ENCODE data around the gene DNAJC17.

DNAJC17 gene

DNA sequence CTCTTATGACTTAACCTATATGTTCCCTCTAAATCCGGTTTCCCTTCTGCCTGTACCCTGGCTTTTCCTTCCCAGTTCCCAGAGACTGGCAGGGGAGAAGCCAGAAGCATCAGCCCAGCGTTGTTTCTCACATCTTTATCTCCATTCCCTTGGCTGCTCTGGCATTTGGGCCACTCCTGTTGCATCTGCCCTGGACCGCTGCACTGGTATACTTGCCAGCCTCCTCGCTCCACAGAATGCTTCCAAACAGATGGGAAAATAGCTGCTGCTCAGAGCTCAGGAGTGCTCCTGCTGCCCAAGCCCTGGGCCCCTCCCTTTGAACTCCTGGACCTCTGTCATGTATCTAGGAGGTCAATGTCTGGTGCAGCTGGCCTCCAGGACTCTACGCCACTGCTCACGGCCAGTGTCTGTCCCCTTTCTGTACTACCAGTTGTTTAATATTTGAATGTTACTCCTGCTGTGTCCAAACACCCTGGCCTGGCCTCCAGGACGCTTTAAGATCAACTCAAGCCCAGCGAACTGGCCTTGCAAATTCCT lies 43.4 kb upstream of the DNAJC17 start:
- no peak for DNase-seq (ENCODE audit: extremely low read depth, low read depth)
- TF ChIP-seq, protein P1, sequence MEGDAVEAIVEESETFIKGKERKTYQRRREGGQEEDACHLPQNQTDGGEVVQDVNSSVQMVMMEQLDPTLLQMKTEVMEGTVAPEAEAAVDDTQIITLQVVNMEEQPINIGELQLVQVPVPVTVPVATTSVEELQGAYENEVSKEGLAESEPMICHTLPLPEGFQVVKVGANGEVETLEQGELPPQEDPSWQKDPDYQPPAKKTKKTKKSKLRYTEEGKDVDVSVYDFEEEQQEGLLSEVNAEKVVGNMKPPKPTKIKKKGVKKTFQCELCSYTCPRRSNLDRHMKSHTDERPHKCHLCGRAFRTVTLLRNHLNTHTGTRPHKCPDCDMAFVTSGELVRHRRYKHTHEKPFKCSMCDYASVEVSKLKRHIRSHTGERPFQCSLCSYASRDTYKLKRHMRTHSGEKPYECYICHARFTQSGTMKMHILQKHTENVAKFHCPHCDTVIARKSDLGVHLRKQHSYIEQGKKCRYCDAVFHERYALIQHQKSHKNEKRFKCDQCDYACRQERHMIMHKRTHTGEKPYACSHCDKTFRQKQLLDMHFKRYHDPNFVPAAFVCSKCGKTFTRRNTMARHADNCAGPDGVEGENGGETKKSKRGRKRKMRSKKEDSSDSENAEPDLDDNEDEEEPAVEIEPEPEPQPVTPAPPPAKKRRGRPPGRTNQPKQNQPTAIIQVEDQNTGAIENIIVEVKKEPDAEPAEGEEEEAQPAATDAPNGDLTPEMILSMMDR (IDR thresholded peaks at IDR 0.05; ENCODE audit: low read depth, low read length), result no peak

DNA sequence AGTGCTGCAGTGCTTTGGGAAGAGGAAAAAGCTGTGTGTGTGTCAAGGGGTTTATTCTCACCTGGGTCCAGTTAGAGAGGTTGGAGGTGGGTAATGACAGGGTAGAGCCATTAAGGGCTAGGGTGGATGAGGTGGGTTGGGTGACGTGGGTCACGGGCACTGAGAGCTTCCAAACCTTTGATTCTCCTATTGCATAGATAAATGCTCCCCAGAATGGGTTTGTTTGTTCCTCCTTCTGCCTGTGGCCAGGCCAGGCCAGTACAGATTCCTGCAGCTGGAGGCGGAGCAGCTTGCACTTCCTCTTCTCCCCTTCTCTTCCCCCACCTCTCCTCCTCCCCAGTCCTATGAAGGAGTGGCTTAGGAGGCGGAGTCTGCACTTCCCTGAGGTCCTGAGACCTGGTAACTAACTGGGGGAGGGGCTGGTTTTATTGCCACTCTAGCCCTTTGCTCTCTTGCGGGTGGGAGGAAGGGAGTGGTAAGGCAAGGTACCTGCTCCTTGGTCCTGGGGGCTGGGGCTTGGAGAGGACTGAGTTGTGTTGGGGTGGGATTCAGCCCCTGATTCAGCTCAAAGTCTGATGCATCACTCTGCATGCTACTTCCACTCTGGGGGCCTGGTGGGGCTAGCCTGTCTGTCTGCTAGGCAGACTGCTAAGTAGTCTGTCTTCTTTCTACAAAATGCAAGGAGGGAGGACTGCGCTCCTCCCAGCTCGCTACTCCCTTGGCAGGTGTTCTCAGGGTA lies 40.1 kb upstream of the DNAJC17 start:
- no peak for DNase-seq (ENCODE audit: extremely low read depth, low read depth)
- TF ChIP-seq, protein P1 (IDR thresholded peaks at IDR 0.05; ENCODE audit: low read depth, low read length), result no peak

DNA sequence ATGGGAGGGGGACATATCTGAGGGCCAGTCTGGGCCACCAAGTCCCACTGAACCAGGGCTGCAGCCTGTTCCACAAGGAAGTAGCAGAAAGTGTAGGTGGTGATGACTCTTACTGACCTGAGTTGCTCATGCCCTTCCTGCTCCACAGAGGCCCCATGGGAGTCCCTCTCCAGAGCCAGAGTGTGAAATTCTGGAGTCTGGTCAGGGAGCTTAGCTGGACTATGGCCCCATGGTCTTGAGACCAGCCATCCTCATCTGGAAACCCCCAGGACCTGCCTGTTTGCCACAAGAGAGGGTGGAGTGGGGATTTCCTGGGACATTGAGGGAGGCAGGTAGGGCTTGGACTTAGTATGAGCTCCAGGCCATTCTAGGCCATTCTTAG lies 39.6 kb upstream of the DNAJC17 start:
- TF ChIP-seq, protein P1 (IDR thresholded peaks at IDR 0.05; ENCODE audit: low read depth, low read length), result no peak
- no peak for DNase-seq (ENCODE audit: extremely low read depth, low read depth)

DNA sequence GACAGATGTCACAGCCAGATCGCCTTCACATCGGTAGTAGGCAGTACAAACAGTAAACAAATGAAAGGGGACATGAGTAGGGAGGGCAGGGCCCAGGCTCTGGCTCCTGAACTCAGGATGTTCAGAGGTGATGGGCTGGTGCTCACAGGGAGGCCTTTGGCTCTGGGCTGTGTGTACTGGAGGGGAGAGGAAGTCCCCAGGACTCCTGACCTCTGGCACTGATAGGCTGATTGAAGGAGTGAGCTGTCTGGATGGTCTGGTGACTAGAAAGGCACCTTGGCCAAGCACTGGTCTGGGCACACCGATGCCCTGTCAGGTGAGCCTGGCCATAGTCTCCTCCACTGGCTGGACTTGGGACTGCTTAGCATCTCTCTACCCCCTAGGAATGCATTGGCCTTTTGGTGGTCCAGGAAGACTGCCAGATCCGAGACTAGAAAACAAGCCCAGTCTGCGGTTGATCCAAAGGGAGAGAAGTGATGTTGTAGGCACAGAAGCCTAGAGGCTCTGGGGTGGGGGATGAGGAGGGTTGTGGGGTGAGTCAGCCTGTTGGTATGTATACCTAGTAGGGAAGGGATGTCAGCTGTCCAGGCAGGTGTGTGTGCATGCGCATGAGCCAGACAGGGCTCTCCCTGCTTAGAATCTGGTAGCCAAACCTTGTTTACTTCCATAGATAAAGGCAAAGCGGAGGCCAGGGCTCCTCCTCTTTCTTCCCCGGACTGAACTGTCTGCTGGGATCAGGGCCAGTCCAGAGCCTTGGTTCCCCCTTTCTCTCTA lies 38.4 kb upstream of the DNAJC17 start:
- TF ChIP-seq, protein P1 (IDR thresholded peaks at IDR 0.05; ENCODE audit: low read depth, low read length), result no peak
- no peak for DNase-seq (ENCODE audit: extremely low read depth, low read depth)

DNA sequence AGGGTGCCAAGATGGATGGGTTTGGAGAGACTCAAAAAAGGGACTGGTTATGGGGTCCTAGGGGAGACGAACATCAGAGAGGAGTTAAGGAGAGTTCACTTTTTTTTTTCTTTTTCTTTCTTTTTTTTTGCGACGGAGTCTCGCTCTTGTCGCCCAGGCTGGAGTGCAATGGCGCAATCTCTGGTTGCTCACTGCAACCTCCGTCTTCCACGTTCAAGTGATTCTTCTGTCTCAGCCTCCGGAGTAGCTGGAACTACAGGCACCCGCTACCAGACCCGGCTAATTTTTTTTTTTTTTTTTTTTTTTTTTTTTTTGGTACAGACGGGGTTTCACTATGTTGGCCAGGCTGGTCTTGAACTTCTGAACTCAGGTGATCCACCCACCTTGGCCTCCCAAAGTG lies 37.8 kb upstream of the DNAJC17 start:
- TF ChIP-seq, protein P1 (IDR thresholded peaks at IDR 0.05; ENCODE audit: low read depth, low read length), result no peak
- no peak for DNase-seq (ENCODE audit: extremely low read depth, low read depth)

DNA sequence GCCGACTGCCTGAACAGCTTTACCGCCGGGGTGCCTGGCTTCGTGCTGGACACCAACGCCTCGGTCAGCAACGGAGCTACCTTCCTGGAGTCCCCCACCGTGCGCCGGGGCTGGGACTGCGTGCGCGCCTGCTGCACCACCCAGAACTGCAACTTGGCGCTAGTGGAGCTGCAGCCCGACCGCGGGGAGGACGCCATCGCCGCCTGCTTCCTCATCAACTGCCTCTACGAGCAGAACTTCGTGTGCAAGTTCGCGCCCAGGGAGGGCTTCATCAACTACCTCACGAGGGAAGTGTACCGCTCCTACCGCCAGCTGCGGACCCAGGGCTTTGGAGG lies 37.4 kb upstream of the DNAJC17 start:
- TF ChIP-seq, protein P1 (IDR thresholded peaks at IDR 0.05; ENCODE audit: low read depth, low read length), result no peak
- DNase-seq (ENCODE audit: extremely low read depth, low read depth), result no peak
